GM18870 (cell line): ENCODE data around the gene IFNB1.

Source experiments
- ATAC-seq: cut with Tn5 transposase; IDR thresholded peaks from one replicate; pipeline ENCODE4 v1.9.1; 2021; ENCODE audit warnings: moderate library complexity; ENCODE audit not compliant: unreplicated experiment

Gene IFNB1

GRCh38 chr9:21077781-21078180, at the start of gene IFNB1:
TSS of gene IFNB1 (minus strand) at chr9:21077942. CDS start at chr9:21077869, 73 bp downstream.
- no peak for ATAC-seq

DNA sequence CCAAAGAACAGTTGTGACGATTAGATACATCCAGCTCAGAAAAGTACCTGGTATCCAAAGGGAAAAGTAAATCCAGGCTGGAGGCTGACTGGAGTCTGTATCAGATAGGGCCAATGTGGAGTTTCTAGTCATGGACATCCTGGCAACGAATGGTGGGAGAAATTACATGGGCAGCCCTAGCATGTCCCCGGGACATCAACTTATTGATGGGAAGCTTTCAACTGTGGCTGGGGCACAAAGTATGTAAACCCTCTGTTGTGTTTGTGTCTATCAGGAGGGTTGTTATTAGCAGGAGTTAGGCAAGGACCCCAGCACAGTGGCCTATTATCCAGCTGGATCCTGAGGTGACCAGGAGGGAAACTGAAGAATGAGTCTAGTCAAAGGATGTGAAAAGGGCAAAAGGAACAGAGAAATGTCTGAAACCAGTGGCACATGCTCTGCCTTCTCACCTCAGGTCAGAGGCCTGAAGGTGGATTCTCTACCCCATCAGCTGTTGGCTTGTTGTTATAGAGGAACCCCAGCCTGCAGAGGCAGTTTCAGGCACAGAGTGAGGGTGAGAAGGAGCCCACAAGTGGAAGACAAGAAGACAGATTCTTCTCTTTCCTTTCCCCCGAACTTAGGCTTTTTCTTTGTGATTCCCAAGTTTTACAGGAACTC, 44.0 kb upstream of the IFNB1 start:
- ATAC-seq: peak; percentile 54

GRCh38 chr9:21121079-21121478, 43.3 kb upstream of the IFNB1 start:
- no peak for ATAC-seq

DNA sequence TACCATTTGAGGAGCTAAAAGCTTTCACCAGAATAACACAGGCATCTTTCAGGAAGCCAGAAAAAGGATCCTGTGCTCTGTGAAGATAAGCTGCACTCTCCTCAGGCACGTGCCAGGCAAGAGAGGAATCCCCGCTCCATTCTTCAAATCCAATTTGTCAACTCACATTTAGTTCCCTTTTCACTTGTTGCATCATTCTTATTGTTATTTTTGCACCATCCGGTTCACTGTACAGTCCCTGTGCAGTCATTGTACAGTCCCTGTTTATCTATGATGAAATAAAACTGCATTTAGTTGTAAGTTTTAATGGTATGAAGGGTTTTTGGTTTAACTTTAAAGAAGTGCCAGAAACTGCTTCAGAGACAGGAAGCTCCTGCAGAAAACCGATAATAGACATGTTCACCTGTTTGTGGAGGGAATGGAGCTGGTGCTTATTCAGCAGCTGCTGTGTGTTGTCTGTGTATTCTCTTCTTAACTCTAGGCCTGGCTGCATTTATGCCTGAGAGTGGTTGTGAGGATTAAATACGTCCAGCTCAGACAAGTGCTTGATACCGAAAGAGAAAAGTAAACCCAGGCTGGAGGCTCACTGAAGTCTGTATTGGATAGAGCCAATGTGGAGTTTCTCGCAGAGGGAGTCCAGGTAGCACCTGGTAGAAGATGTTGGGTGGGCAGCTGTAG, 41.5 kb upstream of the IFNB1 start:
- no peak for ATAC-seq

DNA sequence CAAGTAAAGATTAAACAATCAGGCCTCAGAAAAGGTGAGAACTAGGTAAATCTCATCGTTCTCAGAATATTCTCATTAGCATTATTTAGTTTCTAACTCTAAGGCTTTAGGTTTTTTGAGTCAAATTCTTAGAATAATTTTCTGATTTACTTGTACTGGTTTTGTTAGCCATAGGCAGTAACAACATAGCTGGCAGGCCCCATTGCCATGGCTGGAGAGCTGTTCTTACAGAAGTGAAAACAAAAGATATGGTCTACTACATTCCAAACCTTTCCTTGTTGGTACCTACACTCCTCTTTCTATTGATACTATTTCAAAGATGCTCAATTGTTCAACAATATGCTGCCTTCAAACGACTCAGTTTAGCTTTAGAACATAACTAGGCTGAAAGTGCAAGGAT, 36.6 kb upstream of the IFNB1 start:
- ATAC-seq: no peak

DNA sequence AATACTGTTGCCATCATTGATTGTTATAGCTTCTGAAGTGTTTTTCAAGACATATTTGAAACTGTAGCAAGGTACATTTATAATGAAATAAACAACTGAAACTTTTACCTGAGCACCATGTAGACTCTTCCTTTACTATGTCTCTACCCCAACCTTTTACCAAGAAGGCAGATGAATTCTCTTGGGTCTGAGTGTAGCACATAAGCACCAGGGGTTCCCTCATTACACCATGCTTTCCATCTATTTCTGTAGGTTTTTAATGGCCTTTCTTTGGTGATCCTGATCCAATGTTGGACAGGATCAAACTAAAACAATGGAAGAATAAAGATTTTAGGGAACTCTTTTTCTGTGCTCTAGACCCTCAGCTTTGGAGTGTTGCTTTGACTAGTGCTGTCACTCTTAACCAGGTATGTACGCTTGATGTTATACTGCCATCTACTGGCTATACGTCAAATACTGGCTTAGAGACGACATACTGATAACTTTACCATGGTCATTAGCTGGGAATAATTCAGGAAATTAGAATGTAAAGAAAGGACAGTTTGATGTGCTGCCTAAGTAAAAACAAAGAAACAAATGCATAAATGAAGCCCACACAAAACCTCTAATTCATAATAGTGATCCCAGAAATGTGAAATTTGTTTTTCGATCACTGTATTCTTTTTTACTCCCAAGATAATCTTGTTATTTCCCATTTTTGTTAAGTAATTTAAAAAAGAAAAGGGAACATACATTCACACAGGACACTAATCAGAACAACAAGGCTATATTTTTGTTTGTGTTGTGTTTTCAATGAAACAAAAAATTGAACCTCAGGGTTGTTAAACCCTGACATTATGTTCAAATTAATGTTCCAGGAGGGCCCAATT, 33.2 kb upstream of the IFNB1 start:
- peak; percentile 95 for ATAC-seq

DNA sequence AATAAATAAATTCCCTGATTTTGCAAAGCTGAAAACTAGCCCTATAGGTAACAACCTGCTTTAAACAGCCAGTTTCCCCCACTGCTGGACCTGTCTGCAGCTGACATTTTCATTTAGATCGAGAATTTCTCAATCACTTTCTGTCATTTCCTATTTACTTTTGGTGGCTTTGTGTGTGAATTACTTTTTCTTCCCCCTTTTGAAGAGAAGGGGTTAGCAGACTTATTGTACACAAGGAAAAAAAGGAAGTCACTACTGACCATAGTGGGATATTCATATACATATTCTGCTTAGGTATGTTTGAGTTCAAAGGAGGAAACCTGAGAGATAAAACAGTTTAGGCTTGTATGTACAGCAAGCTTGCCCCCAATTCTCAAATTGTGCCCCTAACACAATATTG, 27.0 kb upstream of the IFNB1 start:
- no peak for ATAC-seq

GRCh38 chr9:21102305-21102704, 24.6 kb upstream of the IFNB1 start:
- ATAC-seq: no peak

GRCh38 chr9:21097817-21098216, 20.1 kb upstream of the IFNB1 start:
- ATAC-seq: no peak

DNA sequence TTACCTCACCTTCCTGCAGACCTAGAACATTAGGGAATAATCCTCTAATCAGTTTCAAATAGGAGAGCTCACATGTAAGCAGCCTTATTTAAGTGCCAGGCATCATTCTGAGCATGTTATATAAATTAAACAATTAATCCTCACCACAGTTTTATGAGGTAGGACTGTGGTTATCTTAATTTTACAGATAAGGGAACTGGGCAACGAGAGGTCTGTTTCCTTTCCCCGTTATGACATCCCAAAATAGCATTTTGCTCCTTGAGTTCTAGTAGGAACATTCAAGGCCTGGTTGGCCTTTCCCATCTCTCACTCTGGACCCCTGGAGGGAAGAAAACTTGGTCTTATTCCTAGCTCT, 19.1 kb upstream of the IFNB1 start:
- no peak for ATAC-seq

- peak; percentile 93 for ATAC-seq
Measured at GRCh38 chr9:21096172-21096900, 18.6 kb upstream of the IFNB1 start.

DNA sequence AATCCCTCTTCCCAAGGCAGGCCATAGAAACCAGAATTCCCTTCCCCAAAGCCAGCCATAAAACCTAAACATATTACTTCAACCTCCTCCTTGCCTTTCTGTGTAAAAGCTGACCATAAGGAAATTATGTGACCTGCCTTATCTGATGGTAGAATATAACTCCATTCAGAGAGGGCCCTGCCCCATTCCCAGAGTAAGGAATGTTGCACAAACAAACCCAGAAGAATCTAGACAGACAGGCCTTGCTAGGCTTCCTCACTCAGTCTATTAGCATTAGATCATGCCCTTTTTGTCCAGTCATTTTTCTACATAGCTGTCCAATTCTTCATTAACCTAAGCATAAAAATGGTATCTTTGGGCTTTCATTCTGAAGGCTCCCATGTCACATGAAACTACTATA, 17.8 kb upstream of the IFNB1 start:
- ATAC-seq: no peak

DNA sequence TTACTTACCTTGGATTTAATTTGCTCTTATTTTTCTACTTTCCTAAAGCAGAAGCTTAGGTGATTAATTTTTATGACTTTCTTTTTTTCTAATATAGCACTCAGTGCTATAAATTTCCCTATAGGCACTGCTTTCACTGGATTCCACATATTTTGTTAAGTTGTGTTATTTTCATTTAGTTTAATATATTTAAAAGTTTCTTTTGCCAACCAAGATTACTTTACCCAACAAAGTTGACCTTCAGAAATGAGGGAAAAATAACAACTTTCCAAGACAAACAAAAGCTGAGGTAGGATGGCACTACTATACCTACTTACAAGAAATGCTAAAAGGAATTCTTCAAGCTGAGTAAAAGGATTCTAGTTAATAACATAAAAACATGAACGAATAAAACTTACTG, 8.8 kb upstream of the IFNB1 start:
- no peak for ATAC-seq

DNA sequence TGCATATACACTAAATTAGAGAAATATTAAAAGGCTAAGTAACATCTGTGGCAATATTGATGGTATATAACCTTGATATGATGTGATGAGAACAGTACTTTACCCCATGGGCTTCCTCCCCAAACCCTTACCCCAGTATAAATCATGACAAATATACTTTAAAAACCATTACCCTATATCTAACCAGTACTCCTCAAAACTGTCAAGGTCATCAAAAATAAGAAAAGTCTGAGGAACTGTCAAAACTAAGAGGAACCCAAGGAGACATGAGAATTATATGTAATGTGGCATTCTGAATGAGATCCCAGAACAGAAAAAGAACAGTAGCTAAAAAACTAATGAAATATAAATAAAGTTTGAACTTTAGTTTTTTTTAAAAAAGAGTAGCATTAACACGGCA, 7.3 kb upstream of the IFNB1 start:
- ATAC-seq: no peak

DNA sequence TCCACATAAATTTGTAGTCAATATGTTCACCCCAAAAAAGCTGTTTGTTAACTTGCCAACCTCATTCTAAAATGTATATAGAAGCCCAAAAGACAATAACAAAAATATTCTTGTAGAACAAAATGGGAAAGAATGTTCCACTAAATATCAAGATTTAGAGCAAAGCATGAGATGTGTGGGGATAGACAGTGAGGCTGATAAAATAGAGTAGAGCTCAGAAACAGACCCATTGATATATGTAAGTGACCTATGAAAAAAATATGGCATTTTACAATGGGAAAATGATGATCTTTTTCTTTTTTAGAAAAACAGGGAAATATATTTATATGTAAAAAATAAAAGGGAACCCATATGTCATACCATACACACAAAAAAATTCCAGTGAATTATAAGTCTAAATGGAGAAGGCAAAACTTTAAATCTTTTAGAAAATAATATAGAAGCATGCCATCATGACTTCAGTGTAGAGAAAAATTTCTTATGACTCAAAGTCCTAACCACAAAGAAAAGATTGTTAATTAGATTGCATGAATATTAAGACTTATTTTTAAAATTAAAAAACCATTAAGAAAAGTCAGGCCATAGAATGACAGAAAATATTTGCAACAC, 6.6 kb upstream of the IFNB1 start:
- no peak for ATAC-seq

DNA sequence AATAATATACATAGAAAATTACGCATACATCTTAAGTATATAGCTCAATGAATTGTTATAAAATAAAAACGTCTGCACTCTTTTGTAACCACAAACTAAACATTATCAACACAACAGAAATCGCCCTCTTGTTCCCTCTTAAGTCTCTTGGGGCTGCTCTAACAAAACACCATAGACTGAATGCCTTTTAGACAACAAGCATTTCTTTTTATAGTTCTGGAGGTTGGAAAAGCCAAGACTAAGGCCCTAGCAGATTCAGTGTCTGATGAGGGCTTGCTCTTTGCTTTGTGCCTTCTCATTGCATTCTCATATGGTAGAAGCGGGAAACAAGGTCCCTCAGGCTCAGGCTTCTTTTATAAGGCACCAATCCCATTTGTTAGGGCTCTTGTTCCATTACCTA, 4.9 kb upstream of the IFNB1 start:
- no peak for ATAC-seq

DNA sequence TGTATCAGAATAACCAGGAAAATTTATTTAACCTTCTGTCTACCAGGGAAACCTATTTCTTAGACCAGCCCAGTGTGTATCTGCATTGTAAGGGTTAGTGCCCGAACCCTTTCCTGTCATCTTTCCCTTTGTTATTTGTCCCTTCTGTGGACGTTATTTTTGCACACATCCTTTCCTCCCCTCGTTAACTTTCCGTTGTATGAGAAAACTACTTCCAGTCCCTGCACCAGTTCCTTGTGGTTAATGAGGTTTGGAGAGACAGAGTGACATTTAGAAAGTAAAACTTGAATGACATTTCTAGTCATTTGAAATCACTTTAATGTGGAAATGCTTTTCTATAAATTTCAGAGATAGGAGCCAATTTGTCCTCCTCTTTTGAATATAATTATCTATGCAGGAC, 4.3 kb upstream of the IFNB1 start:
- no peak for ATAC-seq

- ATAC-seq: no peak
Measured at GRCh38 chr9:21081451-21081850, 3.7 kb upstream of the IFNB1 start.

DNA sequence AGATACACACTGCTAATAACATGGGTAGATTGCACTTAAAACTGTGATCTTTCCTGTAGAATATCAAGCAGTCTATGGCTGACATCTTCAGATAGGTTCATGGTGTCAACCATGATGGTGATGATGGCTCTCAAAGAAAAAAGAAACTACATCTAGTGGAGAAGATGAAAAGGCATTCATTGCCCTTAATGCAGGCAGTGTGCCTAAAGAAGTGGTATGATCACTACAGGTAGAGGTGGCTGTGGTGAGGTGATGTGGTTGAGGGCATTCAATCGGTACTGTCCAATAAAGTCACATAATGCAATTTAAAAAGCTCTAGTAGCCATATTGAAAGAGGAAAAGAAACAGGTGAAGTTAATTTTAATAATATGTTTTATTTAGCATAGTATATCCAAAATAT, 3.1 kb upstream of the IFNB1 start:
- ATAC-seq: no peak

- ATAC-seq: no peak
Measured at GRCh38 chr9:21078702-21079101, 960 bp upstream of the IFNB1 start.

- no peak for ATAC-seq
Measured at GRCh38 chr9:21075484-21075883, 2.3 kb downstream of the IFNB1 start.
